DND-41 (cell line): ENCODE measurements around the gene ONECUT3.

Experiments
- ATAC-seq: fragments of 200-7000 bp; cut with Tn5 transposase; 3 replicates; pipeline ENCODE4 v1.9.1; 2021; ENCODE audit warnings: low read depth; ENCODE audit not compliant: insufficient read depth
- DNase-seq: peaks from one replicate; pipeline ENCODE4 v3.0.0-alpha.2; 2020
- H2AFZ ChIP-seq: 2 replicates; pipeline ENCODE4 v1.6.0; 2012; ENCODE audit warnings: low read depth, low read length
- H3K27ac ChIP-seq: 2 replicates; pipeline ENCODE4 v1.5.1; 2012; ENCODE audit warnings: low read length, inconsistent platforms
- H3K27me3 ChIP-seq: fragments of 200-600 bp; sonication (generic); 2 replicates; pipeline ENCODE4 v1.6.0; 2012; ENCODE audit warnings: low read length, mild to moderate bottlenecking, inconsistent platforms; ENCODE audit not compliant: insufficient read depth, poor library complexity
- H3K36me3 ChIP-seq: 2 replicates; pipeline ENCODE4 v1.5.1; 2012; ENCODE audit warnings: low read length, inconsistent platforms; ENCODE audit not compliant: insufficient read depth
- H3K4me1 ChIP-seq: 2 replicates; pipeline ENCODE4 v1.5.1; 2012; ENCODE audit warnings: mild to moderate bottlenecking, low read length; ENCODE audit not compliant: insufficient read depth
- H3K4me2 ChIP-seq: 2 replicates; pipeline ENCODE4 v1.6.0; 2012; ENCODE audit warnings: mild to moderate bottlenecking, moderate library complexity, low read length, inconsistent platforms; ENCODE audit not compliant: insufficient read depth
- H3K4me3 ChIP-seq, 2 experiments: fragments of 200-600 bp in 1 of 2; shearing (Covaris generic) in 1 of 2; 2 replicates each; pipeline ENCODE4 v1.5.1; 2012 to 2016; ENCODE audit warnings: inconsistent platforms in 2 of 2, low read length in 2 of 2, mild to moderate bottlenecking in 2 of 2, low read depth in 1 of 2, moderate library complexity in 1 of 2
- H3K79me2 ChIP-seq: 2 replicates; pipeline ENCODE4 v1.6.0; 2012; ENCODE audit warnings: low read length, inconsistent platforms; ENCODE audit not compliant: insufficient read depth
- H3K9ac ChIP-seq: 2 replicates; pipeline ENCODE4 v1.6.0; 2012; ENCODE audit warnings: low read depth, mild to moderate bottlenecking, inconsistent platforms, low read length, moderate library complexity
- H3K9me3 ChIP-seq: 2 replicates; pipeline ENCODE4 v1.5.1; 2012; ENCODE audit warnings: low read length, moderate library complexity, mild to moderate bottlenecking, inconsistent platforms; ENCODE audit not compliant: insufficient read depth, severe bottlenecking
- H4K20me1 ChIP-seq: 2 replicates; pipeline ENCODE4 v1.6.0; 2012; ENCODE audit warnings: low read length; ENCODE audit not compliant: insufficient read depth
- CTCF ChIP-seq: IDR thresholded peaks from 2 replicates; pipeline ENCODE4 v1.5.1; 2012; ENCODE audit warnings: borderline replicate concordance, low read length, moderate library complexity, mild to moderate bottlenecking; ENCODE audit not compliant: poor library complexity, severe bottlenecking; ENCODE audit errors: extremely low read depth
- EZH2 ChIP-seq: IDR thresholded peaks from 3 replicates; pipeline ENCODE4 v1.6.1; 2012; ENCODE audit warnings: borderline replicate concordance, low read depth, mild to moderate bottlenecking, moderate library complexity, low read length, inconsistent platforms; ENCODE audit not compliant: severe bottlenecking

The ONECUT3 gene

GRCh38 chr19:1751367-1752008 lies 1.8 kb upstream of the ONECUT3 start:
- peaks cover 7% of the 10 kb centered on the region; the same call in 1 of the 2 replicates for H4K20me1 ChIP-seq
- H3K9me3 ChIP-seq = no peaks in the 10 kb centered on the region
- H3K4me2 ChIP-seq = no peak overlapping the region
- no peaks in the 10 kb centered on the region for H3K79me2 ChIP-seq
- no peak overlapping the region for H3K4me3 ChIP-seq
- peaks cover 3% of the 10 kb centered on the region for H3K27me3 ChIP-seq
- H3K27ac ChIP-seq = no peak overlapping the region
- no peak overlapping the region for H3K9ac ChIP-seq
- ATAC-seq = no peak
- TF ChIP-seq CTCF = no peak
- TF ChIP-seq EZH2 = no peak
- H3K36me3 ChIP-seq = no peaks in the 10 kb centered on the region
- no peak for DNase-seq
- no peaks in the 10 kb centered on the region for H3K4me1 ChIP-seq
- H2AFZ ChIP-seq = no peak overlapping the region

GRCh38 chr19:1752009-1752756 lies 1.1 kb upstream of the ONECUT3 start:
- Histone ChIP-seq H3K4me1 (no peaks in the 10 kb centered on the region), H2AFZ (no peak overlapping the region), H3K9ac (no peak overlapping the region), H3K79me2 (no peaks in the 10 kb centered on the region), H3K4me2 (no peak overlapping the region), H3K27ac (no peak overlapping the region), H3K36me3 (no peaks in the 10 kb centered on the region), H3K27me3 (peaks cover 3% of the 10 kb centered on the region), H3K4me3 (no peak overlapping the region), H4K20me1 (peaks cover 4% of the 10 kb centered on the region; the same call in 1 of the 2 replicates), H3K9me3 (no peaks in the 10 kb centered on the region)
- ATAC-seq (no peak), DNase-seq (no peak)
- TF ChIP-seq EZH2 (no peak), CTCF (no peak)

GRCh38 chr19:1754018-1754635 lies 821 bp downstream of the ONECUT3 start:
- H3K4me2 ChIP-seq = no peak overlapping the region
- peaks cover 4% of the 10 kb centered on the region; the same call in 1 of the 2 replicates for H4K20me1 ChIP-seq
- no peaks in the 10 kb centered on the region for H3K79me2 ChIP-seq
- no peaks in the 10 kb centered on the region for H3K9me3 ChIP-seq
- DNase-seq = no peak
- ATAC-seq = no peak
- H2AFZ ChIP-seq = no peak overlapping the region
- H3K27me3 ChIP-seq = peaks cover 3% of the 10 kb centered on the region
- no peaks in the 10 kb centered on the region for H3K4me1 ChIP-seq
- no peaks in the 10 kb centered on the region for H3K36me3 ChIP-seq
- H3K4me3 ChIP-seq = no peak overlapping the region
- H3K27ac ChIP-seq = no peak overlapping the region
- no peak for TF ChIP-seq EZH2
- H3K9ac ChIP-seq = no peak overlapping the region
